Neuronal stem cell (in vitro differentiated cells): Measurements from ENCODE around the gene ATG4A.

Source experiments
- DNase-seq: peaks from one replicate; pipeline ENCODE4 v3.0.0-alpha.2; 2013; ENCODE audit warnings: low spot score
- H2AFZ ChIP-seq: one replicate; pipeline ENCODE4 v1.6.1; 2013; ENCODE audit warnings: mild to moderate bottlenecking, low read length, inconsistent platforms
- H2AK5ac ChIP-seq: 2 replicates; pipeline ENCODE4 v1.6.1; 2013; ENCODE audit warnings: low read depth, mild to moderate bottlenecking, inconsistent platforms, low read length, moderate library complexity, mixed read lengths
- H2BK120ac ChIP-seq: 2 replicates; pipeline ENCODE4 v1.6.1; 2013; ENCODE audit warnings: low read depth, mild to moderate bottlenecking, inconsistent platforms, low read length, moderate library complexity, mixed read lengths
- H2BK12ac ChIP-seq: one replicate; pipeline ENCODE4 v1.6.1; 2013; ENCODE audit warnings: low read length, inconsistent platforms
- H2BK15ac ChIP-seq: 2 replicates; pipeline ENCODE4 v1.6.1; 2013; ENCODE audit warnings: mild to moderate bottlenecking, low read length, inconsistent platforms, mixed read lengths
- H2BK5ac ChIP-seq: one replicate; pipeline ENCODE4 v1.6.1; 2013; ENCODE audit warnings: inconsistent platforms, mild to moderate bottlenecking, low read length, moderate library complexity
- H3K14ac ChIP-seq: one replicate; pipeline ENCODE4 v1.6.1; 2013; ENCODE audit warnings: low read length, inconsistent platforms
- H3K18ac ChIP-seq: 2 replicates; pipeline ENCODE4 v1.6.1; 2013; ENCODE audit warnings: low read length, inconsistent platforms
- H3K23ac ChIP-seq: 2 replicates; pipeline ENCODE4 v1.6.1; 2013; ENCODE audit warnings: low read depth, mild to moderate bottlenecking, mixed read lengths, low read length, inconsistent platforms; ENCODE audit not compliant: poor library complexity
- H3K27ac ChIP-seq: replicated peaks from 3 replicates; pipeline ENCODE4 v1.5.1; 2013; ENCODE audit warnings: low read length, inconsistent platforms
- H3K27me3 ChIP-seq, 3 experiments: 2 replicates each; pipeline ENCODE4 v1.6.1; 2013; ENCODE audit warnings: low read length in 3 of 3, mild to moderate bottlenecking in 2 of 3, inconsistent platforms in 1 of 3, low read depth in 1 of 3, mixed read lengths in 1 of 3, moderate library complexity in 1 of 3; ENCODE audit not compliant: control insufficient read depth in 3 of 3, insufficient read depth in 3 of 3
- H3K36me3 ChIP-seq, 2 donors: replicated peaks in 1 of 2; 2 replicates each; pipeline ENCODE4 v1.6.1; 2013; ENCODE audit warnings: low read length in 2 of 2; ENCODE audit not compliant: control insufficient read depth in 2 of 2, insufficient read depth in 2 of 2
- H3K4ac ChIP-seq: 2 replicates; pipeline ENCODE4 v1.6.1; 2013; ENCODE audit warnings: inconsistent platforms, mild to moderate bottlenecking, low read length, moderate library complexity
- H3K4me1 ChIP-seq, 2 donors: 1 replicate in 1 of 2; 2 replicates in 1 of 2; pipeline ENCODE4 v1.6.1; 2013; ENCODE audit warnings: low read length in 2 of 2, low read depth in 1 of 2; ENCODE audit not compliant: control insufficient read depth in 2 of 2, insufficient read depth in 1 of 2
- H3K4me2 ChIP-seq: one replicate; pipeline ENCODE4 v1.6.1; 2013; ENCODE audit warnings: mild to moderate bottlenecking, low read length, inconsistent platforms; ENCODE audit not compliant: insufficient read depth, poor library complexity, severe bottlenecking
- H3K4me3 ChIP-seq, 2 donors: 2 replicates each; pipeline ENCODE4 v1.5.1; 2013; ENCODE audit warnings: low read length in 2 of 2, mild to moderate bottlenecking in 2 of 2, inconsistent platforms in 1 of 2, moderate library complexity in 1 of 2
- H3K79me1 ChIP-seq: one replicate; pipeline ENCODE4 v1.6.1; 2013; ENCODE audit warnings: low read depth, mild to moderate bottlenecking, inconsistent platforms, low read length, moderate library complexity
- H3K9ac ChIP-seq: one replicate; pipeline ENCODE4 v1.6.1; 2013; ENCODE audit warnings: mild to moderate bottlenecking, low read depth, low read length, inconsistent platforms; ENCODE audit not compliant: poor library complexity
- H3K9me3 ChIP-seq, 2 donors: replicated peaks in 1 of 2; 2 replicates each; pipeline versions ENCODE3 to v1.6.1; 2013; ENCODE audit warnings: low read length in 2 of 2, mild to moderate bottlenecking in 2 of 2, inconsistent platforms in 1 of 2, low read depth in 1 of 2, mixed read lengths in 1 of 2, moderate library complexity in 1 of 2; ENCODE audit not compliant: control insufficient read depth in 2 of 2, insufficient read depth in 1 of 2
- H4K8ac ChIP-seq: one replicate; pipeline ENCODE4 v1.6.1; 2013; ENCODE audit warnings: low read depth, mild to moderate bottlenecking, inconsistent platforms, low read length, moderate library complexity
- H4K91ac ChIP-seq: one replicate; pipeline ENCODE4 v1.6.1; 2013; ENCODE audit warnings: low read length, low read depth, mild to moderate bottlenecking, inconsistent platforms; ENCODE audit not compliant: poor library complexity
- WGBS, 2 donors: extraction: QIAGEN DNeasy Blood & Tissue Kit; methylation state at CpG; one replicate each; pipeline ENCODE4 v1.1.7; 2013; ENCODE audit warnings: missing lambda C conversion rate in 2 of 2, mixed read lengths in 1 of 2; ENCODE audit not compliant: insufficient read length in 2 of 2, insufficient replicate concordance in 1 of 2; ENCODE audit errors: extremely low coverage in 2 of 2; 5-methylcytosine and 5-hydroxymethylcytosine counted together

Gene ATG4A

DNA sequence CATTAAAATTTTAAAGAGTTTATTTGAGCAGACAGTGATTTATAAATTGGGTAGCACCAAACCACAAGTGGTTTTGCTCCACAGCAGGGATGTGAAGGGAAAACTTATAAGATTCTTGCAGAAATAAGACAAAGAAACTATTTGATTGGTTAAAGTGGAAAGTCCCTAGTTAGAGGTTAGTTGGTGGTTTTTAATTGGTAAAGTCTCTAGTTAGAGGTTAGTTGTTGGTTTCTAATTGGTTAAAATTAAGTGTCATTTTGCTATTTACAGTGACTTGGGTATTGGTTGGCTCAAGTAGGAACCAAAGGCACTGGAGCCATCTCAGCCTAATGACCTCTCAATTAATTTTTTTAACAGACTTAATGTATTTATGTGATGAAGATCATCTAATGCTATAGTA, 23.0 kb downstream of the ATG4A start:
- no peaks in the 10 kb centered on the region for H3K4me1 ChIP-seq
- H3K4me2 ChIP-seq = no peak overlapping the region
- H3K27ac ChIP-seq = no peak overlapping the region
- H3K4me3 ChIP-seq = no peak overlapping the region
- H3K36me3 ChIP-seq = no peaks in the 10 kb centered on the region
- no peak overlapping the region for H2BK120ac ChIP-seq
- H3K23ac ChIP-seq = no peak overlapping the region
- H3K9ac ChIP-seq = no peak overlapping the region
- H2BK15ac ChIP-seq = no peak overlapping the region
- H3K9me3 ChIP-seq = no peaks in the 10 kb centered on the region
- no peak overlapping the region for H4K91ac ChIP-seq
- no peak overlapping the region for H2BK12ac ChIP-seq
- H2AFZ ChIP-seq = no peak overlapping the region
- no peak overlapping the region for H2AK5ac ChIP-seq
- no peak overlapping the region for H2BK5ac ChIP-seq
- no peak overlapping the region for H4K8ac ChIP-seq
- no peak overlapping the region for H3K4ac ChIP-seq
- H3K27me3 ChIP-seq = peaks cover 0 to 5% (median 0%) of the 10 kb centered on the region in 3 experiments
- no peaks in the 10 kb centered on the region for H3K79me1 ChIP-seq
- DNase-seq = no peak
- H3K14ac ChIP-seq = no peak overlapping the region
- H3K18ac ChIP-seq = no peak overlapping the region

- no peak overlapping the region for H3K23ac ChIP-seq
- no peaks in the 10 kb centered on the region for H3K36me3 ChIP-seq
- H2BK12ac ChIP-seq = no peak overlapping the region
- H3K9me3 ChIP-seq = no peaks in the 10 kb centered on the region
- H3K27ac ChIP-seq = no peak overlapping the region
- H3K14ac ChIP-seq = no peak overlapping the region
- H4K8ac ChIP-seq = no peak overlapping the region
- no peak overlapping the region for H2BK120ac ChIP-seq
- no peak overlapping the region for H2AFZ ChIP-seq
- no peak overlapping the region for H3K4ac ChIP-seq
- no peak overlapping the region for H2AK5ac ChIP-seq
- no peak overlapping the region for H4K91ac ChIP-seq
- WGBS, 2 donors = no CpG with 5 or more reads among the region's 3 CpGs
- no peak for DNase-seq
- no peak overlapping the region for H3K4me2 ChIP-seq
- no peak overlapping the region for H3K4me3 ChIP-seq
- peaks cover 0 to 4% of the 10 kb centered on the region in 2 donors for H3K4me1 ChIP-seq
- H2BK15ac ChIP-seq = no peak overlapping the region
- no peaks in the 10 kb centered on the region for H3K79me1 ChIP-seq
- peaks cover 0 to 9% (median 0%) of the 10 kb centered on the region in 3 experiments for H3K27me3 ChIP-seq
- no peak overlapping the region for H2BK5ac ChIP-seq
- no peak overlapping the region for H3K9ac ChIP-seq
- no peak overlapping the region for H3K18ac ChIP-seq
These were observed 26.4 kb downstream of the ATG4A start for GRCh38 chrX:108117988-108118387.

DNA sequence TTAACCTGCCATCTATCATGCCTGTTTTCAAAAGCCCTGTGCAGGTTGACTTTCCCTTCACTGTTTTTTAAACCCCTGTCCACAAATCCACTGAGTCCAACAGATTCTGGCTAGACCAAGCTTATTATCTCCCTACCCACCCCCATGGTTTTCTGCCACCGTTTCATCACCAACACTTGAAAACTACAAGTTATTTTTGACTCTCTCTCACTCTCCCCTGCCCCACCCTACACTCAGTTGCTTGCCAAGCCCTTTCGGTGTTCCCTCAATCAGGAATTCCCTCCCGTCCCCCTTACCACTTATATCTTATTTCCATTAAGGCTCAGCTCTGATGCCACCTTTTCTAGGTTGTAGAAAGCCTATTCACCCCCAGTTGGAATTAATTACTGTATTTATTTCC, 29.7 kb downstream of the ATG4A start:
- H3K4me2 ChIP-seq = no peak overlapping the region
- H3K18ac ChIP-seq = no peak overlapping the region
- no peaks in the 10 kb centered on the region for H3K9me3 ChIP-seq
- H3K36me3 ChIP-seq = no peaks in the 10 kb centered on the region
- H3K9ac ChIP-seq = no peak overlapping the region
- no peak overlapping the region for H3K14ac ChIP-seq
- H3K27me3 ChIP-seq = peaks cover 0 to 9% (median 0%) of the 10 kb centered on the region in 3 experiments
- H2AFZ ChIP-seq = no peak overlapping the region
- no peak for DNase-seq
- H3K4ac ChIP-seq = no peak overlapping the region
- H2BK5ac ChIP-seq = no peak overlapping the region
- no CpG with 5 or more reads among the region's 3 CpGs for WGBS, 2 donors
- no peak overlapping the region for H2AK5ac ChIP-seq
- H3K23ac ChIP-seq = no peak overlapping the region
- no peaks in the 10 kb centered on the region for H3K79me1 ChIP-seq
- no peak overlapping the region for H4K91ac ChIP-seq
- H3K4me3 ChIP-seq = no peak overlapping the region
- H2BK15ac ChIP-seq = no peak overlapping the region
- no peak overlapping the region for H2BK12ac ChIP-seq
- no peak overlapping the region for H3K27ac ChIP-seq
- no peak overlapping the region for H2BK120ac ChIP-seq
- no peak overlapping the region for H4K8ac ChIP-seq
- peaks cover 0 to 8% of the 10 kb centered on the region in 2 donors for H3K4me1 ChIP-seq

DNA sequence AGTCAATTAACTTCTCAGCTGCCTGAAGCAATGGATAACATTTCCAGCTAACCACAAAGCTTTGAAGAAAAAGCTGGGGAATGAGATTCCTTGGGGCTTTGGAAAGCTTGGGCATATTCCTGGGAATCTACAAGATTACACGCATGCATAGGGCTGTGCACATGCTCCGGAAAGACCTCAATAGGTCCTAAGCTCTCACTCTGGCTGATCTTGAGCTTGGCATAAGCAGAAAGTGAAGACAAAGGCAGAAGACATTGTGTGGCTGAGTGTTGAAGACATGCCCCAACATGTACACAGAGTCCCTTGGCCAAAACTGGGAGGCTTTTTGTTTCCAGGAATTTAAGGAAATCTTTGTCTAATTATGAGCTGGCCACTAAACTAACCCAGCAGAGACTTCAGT, 31.2 kb downstream of the ATG4A start:
- Histone ChIP-seq H3K9me3 (no peaks in the 10 kb centered on the region), H3K4ac (no peak overlapping the region), H3K79me1 (no peaks in the 10 kb centered on the region), H3K4me1 (peaks cover 0 to 8% of the 10 kb centered on the region in 2 donors), H3K27ac (no peak overlapping the region), H3K23ac (no peak overlapping the region), H2AK5ac (no peak overlapping the region), H3K27me3 (peaks cover 0 to 9% (median 0%) of the 10 kb centered on the region in 3 experiments), H3K18ac (no peak overlapping the region), H3K4me2 (no peak overlapping the region), H2BK15ac (no peak overlapping the region), H3K9ac (no peak overlapping the region), H2AFZ (peak overlapping the region; percentile 26), H2BK12ac (no peak overlapping the region), H4K91ac (no peak overlapping the region), H4K8ac (no peak overlapping the region), H2BK120ac (no peak overlapping the region), H3K36me3 (no peaks in the 10 kb centered on the region), H2BK5ac (no peak overlapping the region), H3K14ac (no peak overlapping the region), H3K4me3 (no peak overlapping the region)
- DNase-seq = no peak
- no CpG with 5 or more reads among the region's 2 CpGs for WGBS, 2 donors
